Progenitor cell of endocrine pancreas (in vitro differentiated cells): ENCODE data around the gene STX11. TPM values are rescaled to one million over a fixed set of nuclear protein-coding genes. Genes with fewer than 3 reads are reported as not detected.

ENCODE experiments used
- DNase-seq: peaks from one replicate; pipeline ENCODE4 v3.0.0; 2021; ENCODE audit warnings: low spot score; ENCODE audit not compliant: unreplicated experiment
- H3K27ac Mint-ChIP-seq: 2 replicates; pipeline ENCODE4 v1.8.0; 2021; ENCODE audit warnings: mild to moderate bottlenecking, moderate library complexity, mixed read lengths
- H3K27me3 Mint-ChIP-seq: 2 replicates; pipeline ENCODE4 v1.8.0; 2021; ENCODE audit warnings: mixed read lengths
- H3K36me3 Mint-ChIP-seq: 2 replicates; pipeline ENCODE4 v1.8.0; 2022; ENCODE audit warnings: mixed read lengths; ENCODE audit not compliant: insufficient read depth
- H3K4me1 Mint-ChIP-seq: 2 replicates; pipeline ENCODE4 v1.8.0; 2021; ENCODE audit warnings: low read depth, mixed read lengths
- H3K4me3 Mint-ChIP-seq: 2 replicates; pipeline ENCODE4 v1.8.0; 2021; ENCODE audit warnings: low read depth, mild to moderate bottlenecking, moderate library complexity, mixed read lengths
- H3K9me3 Mint-ChIP-seq: 2 replicates; pipeline ENCODE4 v1.8.0; 2021; ENCODE audit warnings: low read depth, mixed read lengths
- CTCF ChIP-seq: fragments of 200-600 bp; sonication (generic); IDR thresholded peaks from one replicate; pipeline ENCODE4 v1.5.0; 2021; ENCODE audit warnings: antibody characterized with exemption, mild to moderate bottlenecking; ENCODE audit not compliant: unreplicated experiment
- total RNA-seq: library from RNA; stranded (reverse); gene quantifications from 2 replicates; pipeline ENCODE4 v1.2.1, GENCODE V29; 2021

The STX11 gene
- total RNA-seq, 1 donor from 2014 or later: not detected

DNA sequence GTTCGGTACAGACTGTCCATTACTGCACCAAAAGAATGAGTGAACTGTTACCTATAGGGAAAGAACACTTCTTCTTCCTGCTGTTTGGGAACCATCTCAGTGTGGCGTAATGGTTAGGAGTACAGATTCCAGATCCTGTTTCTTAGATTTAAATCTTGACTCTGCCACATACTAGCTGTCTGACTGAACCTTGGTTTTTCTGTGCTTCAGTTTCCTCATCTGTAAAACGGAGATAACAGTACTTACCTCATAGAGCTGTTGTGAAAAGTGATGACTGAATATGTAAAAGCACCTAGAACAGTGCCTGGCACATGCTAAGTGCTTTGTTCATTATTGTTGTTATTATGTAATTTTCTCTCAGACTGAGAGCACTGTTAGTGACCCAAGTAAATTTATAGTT is 39.8 kb downstream of the STX11 start:
- no peaks in the 10 kb centered on the region for H3K27me3 Mint-ChIP-seq
- no peak for TF ChIP-seq CTCF
- H3K27ac Mint-ChIP-seq: no peak overlapping the region
- H3K9me3 Mint-ChIP-seq: peaks cover 3% of the 10 kb centered on the region
- no peak overlapping the region for H3K4me3 Mint-ChIP-seq
- no peaks in the 10 kb centered on the region for H3K36me3 Mint-ChIP-seq
- DNase-seq: no peak
- H3K4me1 Mint-ChIP-seq: peaks cover 3% of the 10 kb centered on the region

GRCh38 chr6:144190593-144190992 is 40.3 kb downstream of the STX11 start:
- Mint-ChIP-seq H3K36me3 (no peaks in the 10 kb centered on the region), H3K4me1 (no peaks in the 10 kb centered on the region), H3K9me3 (peaks cover 3% of the 10 kb centered on the region), H3K27me3 (no peaks in the 10 kb centered on the region), H3K27ac (no peak overlapping the region), H3K4me3 (no peak overlapping the region)
- DNase-seq: no peak
- no peak for TF ChIP-seq CTCF

DNA sequence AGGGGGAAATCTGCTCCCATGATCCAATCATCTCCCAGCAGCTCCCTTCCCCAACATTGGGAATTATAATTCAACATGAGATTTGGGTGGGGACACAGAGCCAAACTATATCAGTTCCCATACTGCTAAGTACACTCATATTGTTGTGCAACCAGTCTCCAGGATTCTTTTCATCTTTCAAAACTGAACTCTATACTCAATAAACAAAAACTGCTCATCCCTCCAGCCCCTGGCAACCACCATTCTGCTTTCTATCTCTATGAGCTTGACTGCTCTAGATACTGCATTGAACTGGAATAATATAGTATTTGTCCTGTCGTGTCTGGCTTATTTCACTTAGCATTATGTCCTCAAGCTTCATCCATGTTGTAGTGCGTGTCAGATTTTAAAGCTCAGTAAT is 42.9 kb downstream of the STX11 start:
- Mint-ChIP-seq H3K4me3 (no peak overlapping the region), H3K4me1 (no peaks in the 10 kb centered on the region), H3K36me3 (no peaks in the 10 kb centered on the region), H3K9me3 (peaks cover 2% of the 10 kb centered on the region), H3K27ac (no peak overlapping the region), H3K27me3 (no peaks in the 10 kb centered on the region)
- no peak for DNase-seq
- no peak for TF ChIP-seq CTCF

DNA sequence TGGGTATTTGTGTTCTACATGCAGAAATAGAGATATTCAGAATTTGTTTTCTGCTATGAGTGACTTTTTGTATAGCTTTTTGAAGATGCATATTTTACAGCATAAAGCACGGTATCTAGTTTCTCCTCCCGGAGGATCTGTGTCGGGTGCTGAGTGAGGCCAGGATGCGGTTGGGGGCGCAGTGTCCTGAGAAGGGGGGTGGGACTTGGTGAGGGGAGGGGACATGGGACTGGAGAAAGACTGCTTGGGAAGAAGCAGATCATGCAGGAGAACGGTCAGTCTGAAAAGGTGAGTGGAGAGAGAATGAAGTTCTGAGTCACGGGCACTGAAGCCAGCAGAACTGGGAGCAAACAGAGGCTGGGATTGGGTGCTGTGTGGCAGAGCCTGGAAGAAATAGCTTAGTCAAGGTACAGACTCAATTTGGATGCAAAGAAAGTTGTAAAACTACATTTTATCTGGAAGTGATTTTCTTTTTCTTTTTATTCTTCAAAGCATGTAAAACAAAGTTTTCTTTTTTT is 44.0 kb downstream of the STX11 start:
- Mint-ChIP-seq H3K36me3 (no peaks in the 10 kb centered on the region), H3K27me3 (no peaks in the 10 kb centered on the region), H3K9me3 (peaks cover 4% of the 10 kb centered on the region), H3K27ac (no peak overlapping the region), H3K4me3 (no peak overlapping the region), H3K4me1 (no peaks in the 10 kb centered on the region)
- DNase-seq: no peak
- TF ChIP-seq CTCF: no peak

- no peak for DNase-seq
- H3K4me1 Mint-ChIP-seq: no peaks in the 10 kb centered on the region
- peaks cover 11% of the 10 kb centered on the region for H3K9me3 Mint-ChIP-seq
- no peak overlapping the region for H3K27ac Mint-ChIP-seq
- no peaks in the 10 kb centered on the region for H3K36me3 Mint-ChIP-seq
- TF ChIP-seq CTCF: no peak
- no peaks in the 10 kb centered on the region for H3K27me3 Mint-ChIP-seq
- no peak overlapping the region for H3K4me3 Mint-ChIP-seq
Observed at GRCh38 chr6:144195671-144196270, 45.5 kb downstream of the STX11 start.
